Measurements from ENCODE around the gene FTH1.
A peak's percentile ranks its signal among the peaks of the same experiment; 100 is the strongest.

Gene FTH1

DNA sequence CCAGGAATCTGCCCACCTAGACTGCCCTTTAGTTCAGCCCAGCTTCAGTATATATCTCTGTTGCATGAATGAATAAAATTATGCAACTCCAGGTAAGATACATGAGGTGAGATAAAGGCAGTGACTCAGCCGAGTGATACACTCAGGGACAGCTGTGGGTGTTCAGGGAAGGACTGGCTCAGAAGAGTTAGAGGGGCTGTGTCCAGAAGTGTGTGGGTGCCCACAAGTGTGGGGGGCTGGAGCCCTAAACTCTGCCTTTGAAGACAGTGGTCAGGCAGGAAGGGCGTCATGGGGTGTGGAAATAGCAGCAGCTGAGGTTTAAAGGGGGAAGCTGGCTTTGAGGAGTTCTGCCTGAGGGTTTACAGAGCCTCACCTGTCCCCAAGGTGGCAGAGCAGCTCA lies 8.3 kb downstream of the FTH1 start:
- TF ChIP-seq CTCF (IDR thresholded peaks at IDR 0.05; ENCODE audit: low read depth, low read length) = no peak
- no peak for DNase-seq (ENCODE audit: low read depth in 2 of 2)
- no peak overlapping the region for H3K4me3 ChIP-seq (replicated peaks in 1 of 2; ENCODE audit: low read depth in 2 of 2, low read length in 2 of 2)

GRCh38 chr11:61958590-61958989 lies 8.8 kb downstream of the FTH1 start:
- TF ChIP-seq CTCF (IDR thresholded peaks at IDR 0.05; ENCODE audit: low read depth, low read length) = no peak
- no peak overlapping the region for H3K4me3 ChIP-seq (replicated peaks in 1 of 2; ENCODE audit: low read depth in 2 of 2, low read length in 2 of 2)
- no peak for DNase-seq (ENCODE audit: low read depth in 2 of 2)

DNA sequence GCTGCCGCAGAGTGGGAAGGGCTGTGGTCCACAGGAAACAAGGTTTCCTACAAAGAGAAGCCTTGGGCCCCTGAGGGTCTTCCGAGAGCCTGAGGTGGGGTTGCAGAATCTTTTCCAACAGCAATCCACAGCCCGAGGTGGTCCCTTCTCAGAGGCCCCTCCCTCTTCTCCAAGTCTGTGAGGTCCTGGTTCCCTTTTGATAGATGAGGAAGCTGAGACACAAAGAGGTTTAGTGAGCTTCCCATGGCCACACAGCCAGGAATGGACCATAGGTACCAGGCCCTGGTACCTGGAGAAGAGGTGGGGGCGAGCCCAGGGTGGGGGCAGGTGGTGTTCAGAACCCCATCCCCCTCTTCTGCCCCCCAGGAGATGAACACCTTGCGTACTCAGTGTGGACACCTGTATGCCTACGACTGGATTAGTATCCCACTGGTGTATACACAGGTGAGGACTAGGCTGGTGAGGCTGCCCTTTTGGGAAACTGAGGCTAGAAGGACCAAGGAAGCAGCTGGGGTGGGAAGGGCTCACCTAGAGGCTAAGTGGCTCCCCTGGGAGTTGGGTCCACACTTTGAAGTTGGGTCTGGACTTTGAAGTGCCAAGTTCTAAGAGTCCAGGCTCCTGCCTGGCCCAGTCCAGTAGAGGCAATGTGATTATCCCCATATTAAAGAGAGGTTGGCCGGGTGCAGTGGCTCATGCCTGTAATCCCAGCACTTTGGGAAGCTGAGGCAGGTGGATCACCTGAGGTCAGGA lies 10.2 kb downstream of the FTH1 start:
- no peak for DNase-seq (ENCODE audit: low read depth in 2 of 2)
- no peak overlapping the region for H3K4me3 ChIP-seq (replicated peaks in 1 of 2; ENCODE audit: low read depth in 2 of 2, low read length in 2 of 2)
- no peak for TF ChIP-seq CTCF (IDR thresholded peaks at IDR 0.05; ENCODE audit: low read depth, low read length)

GRCh38 chr11:61956191-61957020 lies 11.0 kb downstream of the FTH1 start:
- no peak for DNase-seq (ENCODE audit: low read depth in 2 of 2)
- H3K4me3 ChIP-seq (replicated peaks in 1 of 2; ENCODE audit: low read depth in 2 of 2, low read length in 2 of 2) = peak overlapping the region in 1 of 2 donors; percentile 53
- no peak for TF ChIP-seq CTCF (IDR thresholded peaks at IDR 0.05; ENCODE audit: low read depth, low read length)

DNA sequence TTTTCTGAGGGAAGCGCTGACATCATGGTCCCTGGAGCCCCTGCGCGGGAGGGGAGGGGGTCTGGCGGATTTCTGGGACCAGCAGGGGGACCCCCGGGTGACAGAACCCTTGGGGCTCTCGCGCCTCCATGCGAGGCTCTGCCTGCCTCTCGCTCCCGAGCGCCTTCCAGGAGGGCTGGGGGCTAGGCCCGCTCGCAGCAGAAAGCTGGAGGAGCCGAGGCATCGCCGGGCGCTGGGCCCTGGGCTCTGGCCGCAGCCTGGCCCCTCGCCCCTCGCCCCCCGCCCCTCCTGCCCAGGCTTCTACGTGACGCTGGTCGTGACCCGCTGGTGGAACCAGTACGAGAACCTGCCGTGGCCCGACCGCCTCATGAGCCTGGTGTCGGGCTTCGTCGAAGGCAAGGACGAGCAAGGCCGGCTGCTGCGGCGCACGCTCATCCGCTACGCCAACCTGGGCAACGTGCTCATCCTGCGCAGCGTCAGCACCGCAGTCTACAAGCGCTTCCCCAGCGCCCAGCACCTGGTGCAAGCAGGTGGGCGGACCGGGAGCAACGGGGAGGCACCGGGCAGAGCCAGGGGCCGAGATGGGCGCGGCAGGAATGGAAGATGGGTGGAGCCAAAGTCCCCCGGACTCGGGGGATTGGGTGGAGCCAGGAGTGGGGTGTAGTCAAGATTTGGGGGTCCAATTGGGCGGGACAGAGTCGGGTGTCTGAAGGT lies 11.9 kb downstream of the FTH1 start:
- DNase-seq (ENCODE audit: low read depth in 2 of 2) = no peak
- H3K4me3 ChIP-seq (replicated peaks in 1 of 2; ENCODE audit: low read depth in 2 of 2, low read length in 2 of 2) = peak overlapping the region; percentile 38 to 53
- TF ChIP-seq CTCF (IDR thresholded peaks at IDR 0.05; ENCODE audit: low read depth, low read length) = no peak

DNA sequence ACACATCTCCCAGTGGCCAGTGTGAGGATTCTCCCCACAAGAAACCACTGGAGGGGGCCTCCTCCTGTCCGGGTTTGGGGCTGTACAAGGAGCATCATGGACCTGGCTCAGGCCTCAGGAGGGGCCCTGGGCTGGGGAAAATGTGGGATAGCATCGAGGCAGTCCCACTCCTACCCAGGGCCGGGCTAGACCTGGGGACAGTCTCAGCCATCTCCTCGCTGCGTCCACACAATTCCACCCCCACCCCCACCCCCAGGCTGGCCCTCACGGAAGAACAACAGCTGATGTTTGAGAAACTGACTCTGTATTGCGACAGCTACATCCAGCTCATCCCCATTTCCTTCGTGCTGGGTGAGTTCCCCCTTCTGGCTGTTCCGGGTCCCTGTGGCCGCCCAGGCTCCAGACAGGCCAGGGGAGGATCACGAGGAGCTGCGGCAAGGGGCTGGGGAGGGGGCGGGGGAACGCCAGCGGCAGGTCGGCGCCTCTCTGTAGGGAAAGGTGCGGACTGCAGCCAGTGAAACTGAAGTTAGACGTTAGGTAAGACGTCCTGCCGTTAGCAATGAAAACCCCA lies 12.5 kb downstream of the FTH1 start:
- TF ChIP-seq CTCF (IDR thresholded peaks at IDR 0.05; ENCODE audit: low read depth, low read length) = peak; percentile 28
- peak overlapping the region; percentile 38 to 53 for H3K4me3 ChIP-seq (replicated peaks in 1 of 2; ENCODE audit: low read depth in 2 of 2, low read length in 2 of 2)
- peak; percentile 92 for DNase-seq (ENCODE audit: low read depth in 2 of 2)

Measured in cardiac fibroblast (primary cell).